Uterus (tissue), 2 donors: ENCODE measurements around the gene BRCA2.

Experiments
- CTCF ChIP-seq, 4 experiments: fragments of 200-600 bp in 2 of 4; fragments of 450-650 bp in 2 of 4; sonication (generic) in 2 of 4; IDR thresholded peaks; one replicate each; pipeline ENCODE4 v1.5.1; 2016 to 2019; ENCODE audit warnings: antibody characterized with exemption in 4 of 4, mild to moderate bottlenecking in 2 of 4, moderate library complexity in 1 of 4
- POLR2A ChIP-seq, 2 donors: fragments of 450-650 bp; IDR thresholded peaks; one replicate each; pipeline ENCODE4 v1.6.1; 2016; ENCODE audit warnings: antibody characterized with exemption in 2 of 2, mild to moderate bottlenecking in 1 of 2, moderate library complexity in 1 of 2

GRCh38 chr13:32425158-32425557 is 109.8 kb downstream of the BRCA2 start:
- no peak for TF ChIP-seq CTCF (IDR thresholded peaks at IDR 0.05)
- TF ChIP-seq POLR2A (IDR thresholded peaks at IDR 0.05): no peak
